Mammary epithelial cell (primary cell): ENCODE measurements around the gene CDC27.

Source experiments
- EZH2 ChIP-seq: IDR thresholded peaks from 2 replicates; pipeline ENCODE4 v1.6.1; 2012; ENCODE audit warnings: low read length, inconsistent platforms, borderline replicate concordance
- TF ChIP-seq, protein P1 (sequence below), 2 donors: IDR thresholded peaks in 1 of 2; conservative IDR thresholded peaks in 1 of 2; 2 replicates each; pipeline ENCODE4 v1.5.1; 2011 to 2012; ENCODE audit warnings: inconsistent platforms in 2 of 2, low read length in 2 of 2, mild to moderate bottlenecking in 2 of 2, control low read depth in 1 of 2, low read depth in 1 of 2; ENCODE audit not compliant: insufficient read depth in 1 of 2; ENCODE audit errors: extremely low read depth in 1 of 2

DNA sequence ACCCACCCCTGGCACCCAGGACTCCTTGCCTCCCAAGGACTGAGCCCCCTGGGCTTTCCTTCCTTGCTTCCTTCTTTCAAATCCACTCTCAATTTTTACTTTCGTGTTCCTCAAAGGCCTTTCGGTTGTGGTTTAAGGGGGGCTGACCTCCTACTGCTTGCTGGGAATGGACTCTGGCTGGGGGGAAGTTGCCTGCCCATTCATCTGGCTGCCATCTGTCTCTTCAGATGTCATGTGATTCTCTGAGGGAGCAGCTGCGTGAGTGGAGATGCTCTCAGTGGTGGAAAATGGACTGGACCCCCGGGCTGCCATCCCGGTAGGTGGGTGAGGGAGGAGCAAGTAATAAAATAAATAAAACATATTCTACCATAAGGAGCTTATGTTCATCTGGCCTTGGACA lies 116.2 kb downstream of the CDC27 start:
- TF ChIP-seq, protein P1, sequence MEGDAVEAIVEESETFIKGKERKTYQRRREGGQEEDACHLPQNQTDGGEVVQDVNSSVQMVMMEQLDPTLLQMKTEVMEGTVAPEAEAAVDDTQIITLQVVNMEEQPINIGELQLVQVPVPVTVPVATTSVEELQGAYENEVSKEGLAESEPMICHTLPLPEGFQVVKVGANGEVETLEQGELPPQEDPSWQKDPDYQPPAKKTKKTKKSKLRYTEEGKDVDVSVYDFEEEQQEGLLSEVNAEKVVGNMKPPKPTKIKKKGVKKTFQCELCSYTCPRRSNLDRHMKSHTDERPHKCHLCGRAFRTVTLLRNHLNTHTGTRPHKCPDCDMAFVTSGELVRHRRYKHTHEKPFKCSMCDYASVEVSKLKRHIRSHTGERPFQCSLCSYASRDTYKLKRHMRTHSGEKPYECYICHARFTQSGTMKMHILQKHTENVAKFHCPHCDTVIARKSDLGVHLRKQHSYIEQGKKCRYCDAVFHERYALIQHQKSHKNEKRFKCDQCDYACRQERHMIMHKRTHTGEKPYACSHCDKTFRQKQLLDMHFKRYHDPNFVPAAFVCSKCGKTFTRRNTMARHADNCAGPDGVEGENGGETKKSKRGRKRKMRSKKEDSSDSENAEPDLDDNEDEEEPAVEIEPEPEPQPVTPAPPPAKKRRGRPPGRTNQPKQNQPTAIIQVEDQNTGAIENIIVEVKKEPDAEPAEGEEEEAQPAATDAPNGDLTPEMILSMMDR (conservative IDR thresholded peaks at IDR 0.05 in 1 of 2, IDR thresholded peaks at IDR 0.05 in 1 of 2; ENCODE audit: extremely low read depth in 1 of 2, insufficient read depth in 1 of 2, low read depth in 1 of 2, low read length in 2 of 2) = no peak
- TF ChIP-seq EZH2 = no peak
